ENCODE results near the gene TRIP11.
A peak's percentile ranks its signal among the peaks of the same experiment; 100 is the strongest.

TRIP11 gene

GRCh38 chr14:91955168-91955567, 84.7 kb downstream of the TRIP11 start:
- DNase-seq (ENCODE audit: low read depth, low spot score), result no peak

- no peak for DNase-seq (ENCODE audit: low read depth, low spot score)
These were observed 86.5 kb downstream of the TRIP11 start for GRCh38 chr14:91953170-91953985.

- DNase-seq (ENCODE audit: low read depth, low spot score), result peak; percentile 33
These were observed 92.2 kb downstream of the TRIP11 start, which contains the start of gene FBLN5 for GRCh38 chr14:91947475-91948184. TSS of gene FBLN5 (minus strand) at chr14:91947694. CDS start at chr14:91947229, 465 bp downstream.

- no peak for DNase-seq (ENCODE audit: low read depth, low spot score)
These were observed 93.0 kb downstream of the TRIP11 start for GRCh38 chr14:91946622-91947474.

GRCh38 chr14:91945751-91946621, 93.9 kb downstream of the TRIP11 start:
- DNase-seq (ENCODE audit: low read depth, low spot score), result no peak

GRCh38 chr14:91942946-91943345, 96.9 kb downstream of the TRIP11 start:
- DNase-seq (ENCODE audit: low read depth, low spot score), result no peak

- no peak for DNase-seq (ENCODE audit: low read depth, low spot score)
These were observed 97.7 kb downstream of the TRIP11 start for GRCh38 chr14:91942128-91942527.

- DNase-seq (ENCODE audit: low read depth, low spot score), result no peak
These were observed 99.7 kb downstream of the TRIP11 start for GRCh38 chr14:91940209-91940608.

- no peak for DNase-seq (ENCODE audit: low read depth, low spot score)
These were observed 104.3 kb downstream of the TRIP11 start for GRCh38 chr14:91935586-91935985.

GRCh38 chr14:91934554-91935285, 105.1 kb downstream of the TRIP11 start:
- DNase-seq (ENCODE audit: low read depth, low spot score), result no peak

- no peak for DNase-seq (ENCODE audit: low read depth, low spot score)
These were observed 108.3 kb downstream of the TRIP11 start for GRCh38 chr14:91931478-91932088.

GRCh38 chr14:91929700-91930099, 110.2 kb downstream of the TRIP11 start:
- no peak for DNase-seq (ENCODE audit: low read depth, low spot score)

- DNase-seq (ENCODE audit: low read depth, low spot score), result no peak
These were observed 112.1 kb downstream of the TRIP11 start for GRCh38 chr14:91927800-91928199.

GRCh38 chr14:91927191-91927590, 112.7 kb downstream of the TRIP11 start:
- DNase-seq (ENCODE audit: low read depth, low spot score), result no peak

- no peak for DNase-seq (ENCODE audit: low read depth, low spot score)
These were observed 113.5 kb downstream of the TRIP11 start for GRCh38 chr14:91926131-91926890.

GRCh38 chr14:91925727-91926121, 114.1 kb downstream of the TRIP11 start:
- no peak for DNase-seq (ENCODE audit: low read depth, low spot score)

- no peak for DNase-seq (ENCODE audit: low read depth, low spot score)
These were observed 114.7 kb downstream of the TRIP11 start for GRCh38 chr14:91925001-91925726.

- DNase-seq (ENCODE audit: low read depth, low spot score), result no peak
These were observed 119.3 kb downstream of the TRIP11 start for GRCh38 chr14:91920526-91920925.

Measured in iPS DF 19.7 (cell line).